ENCODE measurements around the gene RAB40C.

The RAB40C gene

GRCh38 chr16:647173-647902 is 57.5 kb downstream of the RAB40C start:
- DNase-seq (ENCODE audit: low spot score) = no peak

- no peak for DNase-seq (ENCODE audit: low spot score)
Observed at GRCh38 chr16:648071-648780, 58.4 kb downstream of the RAB40C start.

- peak; percentile 96 for DNase-seq (ENCODE audit: low spot score)
Observed at GRCh38 chr16:648781-649589, 59.1 kb downstream of the RAB40C start, which contains the start of gene WDR90. TSS of gene WDR90 (plus strand) at chr16:649365. CDS start at chr16:649417, 52 bp downstream.

- DNase-seq (ENCODE audit: low spot score) = no peak
Observed at GRCh38 chr16:649631-650030, 59.8 kb downstream of the RAB40C start.

GRCh38 chr16:651844-652243 is 62.0 kb downstream of the RAB40C start:
- DNase-seq (ENCODE audit: low spot score) = no peak

GRCh38 chr16:652454-653305 is 62.8 kb downstream of the RAB40C start:
- DNase-seq (ENCODE audit: low spot score) = no peak

- DNase-seq (ENCODE audit: low spot score) = no peak
Observed at GRCh38 chr16:654034-654433, 64.2 kb downstream of the RAB40C start.

- DNase-seq (ENCODE audit: low spot score) = no peak
Observed at GRCh38 chr16:657487-657886, 67.6 kb downstream of the RAB40C start.

GRCh38 chr16:658679-659571 is 69.1 kb downstream of the RAB40C start:
- DNase-seq (ENCODE audit: low spot score) = no peak

GRCh38 chr16:659618-660017 is 69.8 kb downstream of the RAB40C start:
- DNase-seq (ENCODE audit: low spot score) = no peak

GRCh38 chr16:660132-660458 is 70.2 kb downstream of the RAB40C start:
- DNase-seq (ENCODE audit: low spot score) = no peak

GRCh38 chr16:660459-661183 is 70.8 kb downstream of the RAB40C start:
- DNase-seq (ENCODE audit: low spot score) = peak; percentile 94

GRCh38 chr16:661184-661821 is 71.4 kb downstream of the RAB40C start:
- DNase-seq (ENCODE audit: low spot score) = no peak

- no peak for DNase-seq (ENCODE audit: low spot score)
Observed at GRCh38 chr16:662095-662494, 72.2 kb downstream of the RAB40C start.

GRCh38 chr16:662597-662996 is 72.7 kb downstream of the RAB40C start:
- DNase-seq (ENCODE audit: low spot score) = no peak

GRCh38 chr16:666572-666971 is 76.7 kb downstream of the RAB40C start:
- no peak for DNase-seq (ENCODE audit: low spot score)

GRCh38 chr16:667113-667779 is 77.4 kb downstream of the RAB40C start:
- no peak for DNase-seq (ENCODE audit: low spot score)

GRCh38 chr16:667780-668518 is 78.1 kb downstream of the RAB40C start, which contains the start of gene RHOT2:
TSS of gene RHOT2 (plus strand) at chr16:668132. CDS start at chr16:668200, 68 bp downstream.
- peak; percentile 93 for DNase-seq (ENCODE audit: low spot score)

All from Ammon's horn (tissue), 1 donor.